Measurements from ENCODE around the gene NUDT15. TPM values are rescaled to one million over a fixed set of nuclear protein-coding genes. Genes with fewer than 3 reads are reported as not detected.
"Not testable (repeated sequence)": the region's sequence is repeated elsewhere in the genome, so short reads cannot be mapped to it uniquely, and the experiment has no call there.

Gene NUDT15
- total and polyA plus RNA-seq, 5 donors from 2014 or later = 7.7 to 12.2 (median 8.9) TPM

DNA sequence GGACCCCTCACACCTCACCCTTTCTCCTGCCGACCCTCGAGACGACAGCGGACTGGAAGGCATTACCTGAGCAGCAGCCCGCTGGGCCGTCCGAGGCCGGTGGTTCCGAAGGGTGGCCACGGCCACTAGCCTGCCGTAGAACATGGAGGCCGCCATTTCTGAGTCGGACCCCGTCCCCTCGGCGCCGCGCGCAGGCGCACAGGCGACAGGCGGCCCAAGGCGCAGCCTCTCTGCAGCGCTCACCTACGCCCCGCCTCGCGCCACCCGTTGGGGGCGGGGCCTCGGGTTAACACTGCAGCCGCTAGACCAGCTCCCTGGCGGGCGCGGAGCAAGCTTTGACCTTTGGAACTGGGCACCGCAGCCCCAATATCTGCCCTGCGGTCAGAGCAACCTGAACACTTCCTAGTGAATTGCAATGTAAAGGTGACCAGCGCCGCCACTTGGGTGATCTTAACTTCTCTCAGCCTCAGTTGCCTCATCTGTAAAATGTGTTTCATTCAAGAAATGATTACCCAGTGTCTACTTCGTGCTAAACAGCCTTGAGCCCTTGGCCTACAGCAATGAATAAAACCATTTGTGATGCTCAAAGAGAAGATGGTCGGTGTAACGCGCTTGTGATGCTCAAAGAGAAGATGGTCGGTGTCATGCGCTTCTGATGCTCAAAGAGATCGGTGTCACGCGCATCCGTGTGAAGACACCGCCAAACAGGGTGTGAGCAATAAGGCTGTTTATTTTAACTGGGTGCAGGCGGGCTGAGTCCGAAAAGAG, 36.2 kb upstream of the NUDT15 start, which contains the start of gene SUCLA2:
Gene SUCLA2, minus strand, starts transcription at position 160 of the 768 bp plus-strand sequence. Its CDS starts 4 bp downstream, at position 156.
- Mint-ChIP-seq H3K27me3 (no peaks in the 10 kb centered on the region), H3K4me3 (peak within 1 kb of the TSS; percentile 96 to 100 (median 98))

DNA sequence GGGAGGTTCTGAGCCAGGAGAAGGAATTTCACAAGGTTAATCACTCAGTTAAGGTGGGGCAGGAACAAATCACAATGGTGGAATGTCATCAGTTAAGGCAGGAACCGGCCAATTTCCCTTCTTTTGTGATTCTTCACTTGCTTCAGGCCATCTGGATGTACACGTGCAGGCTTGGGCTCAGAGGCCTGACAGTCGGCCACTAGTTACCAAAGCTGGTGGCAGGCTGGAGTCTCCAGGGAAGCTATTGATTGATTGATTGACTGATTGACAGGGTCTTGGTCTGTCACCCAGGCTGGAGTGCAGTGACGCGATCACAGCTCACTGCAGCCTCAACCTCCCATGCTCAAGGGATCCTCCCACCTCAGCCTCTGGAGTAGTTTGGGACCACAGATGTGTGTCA, 35.5 kb upstream of the NUDT15 start:
- not testable (repeated sequence) for H3K27ac ChIP-seq (ENCODE audit: insufficient read depth, low read length, poor library complexity, severe bottlenecking); H3K27me3 Mint-ChIP-seq; H3K9me3 Mint-ChIP-seq; ATAC-seq (ENCODE audit: low read depth in 2 of 2); H3K36me3 Mint-ChIP-seq; H3K9me3 ChIP-seq (ENCODE audit: control insufficient read depth in 2 of 2, low read length in 2 of 2); DNase-seq; H3K27me3 ChIP-seq (ENCODE audit: control insufficient read depth, insufficient read depth, low read length); H3K4me3 ChIP-seq (ENCODE audit: low read depth, low read length); H3K36me3 ChIP-seq (ENCODE audit: control insufficient read depth, insufficient read depth, low read length)
- Mint-ChIP-seq H3K4me1 (peaks cover 19 to 40% (median 28%) of the 10 kb centered on the region in 4 donors), H3K27ac (peak overlapping the region; percentile 20 to 96 (median 95)), H3K4me3 (peak overlapping the region; percentile 96 to 100 (median 98))
- H3K4me1 ChIP-seq (ENCODE audit: control insufficient read depth, insufficient read depth, low read length, poor library complexity, severe bottlenecking) = peaks cover 21% of the 10 kb centered on the region

More for the DNA sequence above, 36.2 kb upstream of the NUDT15 start, which contains the start of gene SUCLA2:
- H3K27ac Mint-ChIP-seq = peak within 1 kb of the TSS; percentile 76 to 96 (median 95)
- ATAC-seq (ENCODE audit: low read depth in 2 of 2) (peak; percentile 98 to 99), DNase-seq (peak; percentile 82 to 93 (median 88))
- peaks cover 21% of the 10 kb centered on the region for H3K4me1 ChIP-seq (ENCODE audit: control insufficient read depth, insufficient read depth, low read length, poor library complexity, severe bottlenecking)
- H3K9me3 Mint-ChIP-seq = peaks cover 0 to 1% (median 0%) of the 10 kb centered on the region in 7 donors
- H3K27ac ChIP-seq (ENCODE audit: insufficient read depth, low read length, poor library complexity, severe bottlenecking) = peak within 1 kb of the TSS; percentile 66
- peak within 1 kb of the TSS; percentile 90 for H3K4me3 ChIP-seq (ENCODE audit: low read depth, low read length)
- peaks cover 7% of the 10 kb centered on the region for H3K36me3 Mint-ChIP-seq
- peaks cover 5% of the 10 kb centered on the region for H3K36me3 ChIP-seq (ENCODE audit: control insufficient read depth, insufficient read depth, low read length)
- H3K27me3 ChIP-seq (ENCODE audit: control insufficient read depth, insufficient read depth, low read length) = no peaks in the 10 kb centered on the region
- H3K9me3 ChIP-seq (ENCODE audit: control insufficient read depth in 2 of 2, low read length in 2 of 2) = no peaks in the 10 kb centered on the region
- peaks cover 19 to 42% (median 29%) of the 10 kb centered on the region in 4 donors for H3K4me1 Mint-ChIP-seq

DNA sequence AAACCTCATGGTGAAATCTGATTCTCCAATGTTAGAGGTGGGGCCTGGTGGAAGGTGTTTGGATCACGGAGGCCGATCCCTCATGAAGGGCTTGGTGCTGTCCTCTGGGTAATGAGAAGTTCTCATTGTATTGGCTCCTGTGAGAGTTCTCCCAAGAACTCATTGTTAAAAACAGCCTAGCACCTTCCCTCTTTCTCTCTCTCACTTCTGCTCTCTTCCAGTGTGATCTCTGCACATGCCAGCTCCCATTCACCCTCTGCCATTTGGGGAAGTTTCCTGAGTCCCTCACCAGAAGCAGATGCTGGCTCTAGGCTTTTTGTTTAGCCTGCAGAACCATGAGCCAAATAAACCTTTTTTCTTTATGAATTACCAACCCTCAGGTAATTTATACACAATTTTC, 33.3 kb upstream of the NUDT15 start:
- no peak overlapping the region for H3K4me3 ChIP-seq (ENCODE audit: low read depth, low read length)
- H3K27me3 Mint-ChIP-seq = no peaks in the 10 kb centered on the region
- H3K4me3 Mint-ChIP-seq = peak overlapping the region in 2 of 4 donors; percentile 73 to 78
- H3K27ac ChIP-seq (ENCODE audit: insufficient read depth, low read length, poor library complexity, severe bottlenecking) = no peak overlapping the region
- ATAC-seq (ENCODE audit: low read depth in 2 of 2) (no peak), DNase-seq (no peak)
- no peaks in the 10 kb centered on the region for H3K36me3 ChIP-seq (ENCODE audit: control insufficient read depth, insufficient read depth, low read length)
- peaks cover 13 to 30% (median 19%) of the 10 kb centered on the region in 4 donors for H3K4me1 Mint-ChIP-seq
- H3K9me3 Mint-ChIP-seq = peaks cover 0 to 1% (median 0%) of the 10 kb centered on the region in 7 donors
- H3K27ac Mint-ChIP-seq = no peak overlapping the region
- peaks cover 14% of the 10 kb centered on the region for H3K4me1 ChIP-seq (ENCODE audit: control insufficient read depth, insufficient read depth, low read length, poor library complexity, severe bottlenecking)
- no peaks in the 10 kb centered on the region for H3K9me3 ChIP-seq (ENCODE audit: control insufficient read depth in 2 of 2, low read length in 2 of 2)
- H3K36me3 Mint-ChIP-seq = peaks cover 9% of the 10 kb centered on the region
- no peaks in the 10 kb centered on the region for H3K27me3 ChIP-seq (ENCODE audit: control insufficient read depth, insufficient read depth, low read length)

DNA sequence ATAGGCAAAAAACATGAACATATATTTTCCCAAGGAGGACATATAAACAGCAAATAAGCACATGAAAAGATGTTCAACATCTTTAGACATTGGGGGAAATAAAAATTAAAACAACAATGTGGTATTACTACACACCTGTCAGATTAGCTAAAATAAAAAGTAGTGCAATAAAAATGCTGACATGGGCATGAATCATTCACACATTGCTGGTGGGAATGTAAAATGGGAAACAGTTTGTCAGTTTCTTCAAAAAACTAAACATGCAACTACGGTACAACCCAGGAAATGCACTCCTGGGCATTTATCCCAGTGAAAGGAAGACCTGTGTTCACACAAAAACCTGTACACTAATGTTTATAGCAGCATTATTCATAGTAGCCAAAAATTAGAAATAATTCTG, 31.1 kb upstream of the NUDT15 start:
- Mint-ChIP-seq H3K4me1 (peaks cover 4 to 14% (median 8%) of the 10 kb centered on the region in 4 donors), H3K27me3 (no peaks in the 10 kb centered on the region), H3K9me3 (peaks cover 0 to 1% (median 0%) of the 10 kb centered on the region in 7 donors), H3K27ac (no peak overlapping the region), H3K36me3 (peaks cover 18% of the 10 kb centered on the region), H3K4me3 (no peak overlapping the region)
- H3K4me1 ChIP-seq (ENCODE audit: control insufficient read depth, insufficient read depth, low read length, poor library complexity, severe bottlenecking) = no peaks in the 10 kb centered on the region
- no peaks in the 10 kb centered on the region for H3K27me3 ChIP-seq (ENCODE audit: control insufficient read depth, insufficient read depth, low read length)
- ATAC-seq (ENCODE audit: low read depth in 2 of 2) (no peak), DNase-seq (no peak)
- H3K9me3 ChIP-seq (ENCODE audit: control insufficient read depth in 2 of 2, low read length in 2 of 2) = no peaks in the 10 kb centered on the region
- H3K27ac ChIP-seq (ENCODE audit: insufficient read depth, low read length, poor library complexity, severe bottlenecking) = no peak overlapping the region
- no peak overlapping the region for H3K4me3 ChIP-seq (ENCODE audit: low read depth, low read length)
- no peaks in the 10 kb centered on the region for H3K36me3 ChIP-seq (ENCODE audit: control insufficient read depth, insufficient read depth, low read length)

DNA sequence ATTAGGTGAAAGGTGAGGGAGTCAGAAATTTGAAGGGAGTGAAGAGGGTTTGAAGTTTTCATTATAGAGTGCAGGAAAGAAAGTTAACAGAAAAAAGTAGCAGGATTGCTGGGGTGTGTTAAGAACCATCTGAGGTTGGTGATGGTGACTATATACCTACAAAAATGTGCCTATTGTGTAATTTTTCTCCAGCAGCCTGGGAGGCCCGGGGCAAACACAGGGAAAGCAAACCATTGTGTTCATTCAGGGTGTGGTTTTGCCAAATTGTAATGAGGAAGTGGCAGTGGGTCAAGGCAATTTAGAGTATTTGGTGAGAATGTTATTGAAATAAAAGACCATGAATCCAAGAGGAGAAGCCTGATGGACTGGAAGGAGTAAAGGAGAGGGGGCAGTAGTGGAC, 28.2 kb upstream of the NUDT15 start:
- Histone ChIP-seq H3K27me3 (ENCODE audit: control insufficient read depth, insufficient read depth, low read length) (no peaks in the 10 kb centered on the region), H3K4me1 (ENCODE audit: control insufficient read depth, insufficient read depth, low read length, poor library complexity, severe bottlenecking) (no peaks in the 10 kb centered on the region), H3K9me3 (ENCODE audit: control insufficient read depth in 2 of 2, low read length in 2 of 2) (no peaks in the 10 kb centered on the region), H3K36me3 (ENCODE audit: control insufficient read depth, insufficient read depth, low read length) (no peaks in the 10 kb centered on the region), H3K4me3 (ENCODE audit: low read depth, low read length) (no peak overlapping the region), H3K27ac (ENCODE audit: insufficient read depth, low read length, poor library complexity, severe bottlenecking) (no peak overlapping the region)
- DNase-seq = no peak
- Mint-ChIP-seq H3K27ac (peak overlapping the region in 1 of 3 donors; percentile 21), H3K36me3 (peaks cover 23% of the 10 kb centered on the region), H3K9me3 (peaks cover 0 to 1% (median 0%) of the 10 kb centered on the region in 7 donors), H3K27me3 (no peaks in the 10 kb centered on the region), H3K4me3 (no peak overlapping the region), H3K4me1 (peaks cover 0 to 10% (median 5%) of the 10 kb centered on the region in 4 donors)
- ATAC-seq (ENCODE audit: low read depth in 2 of 2) = no peak

DNA sequence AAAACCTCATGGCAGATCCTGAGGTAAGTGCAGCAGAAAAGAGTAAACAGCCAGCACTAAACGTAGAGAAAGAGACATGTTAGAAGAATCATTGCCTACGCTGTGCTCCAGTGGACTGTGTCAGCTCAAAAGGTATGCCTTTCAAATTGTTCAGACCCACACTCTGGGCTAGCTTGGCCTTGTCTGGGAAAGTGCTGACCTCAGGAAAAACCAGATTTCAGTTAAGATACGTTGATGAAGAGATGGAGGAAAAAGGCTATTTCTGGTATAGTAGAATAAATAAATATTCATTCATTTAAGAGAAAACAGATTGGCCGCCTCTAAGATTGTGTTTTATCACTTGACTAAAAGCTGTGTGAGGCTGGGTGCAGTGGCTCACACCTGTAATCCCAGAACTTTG, 26.8 kb upstream of the NUDT15 start:
- Mint-ChIP-seq H3K4me1 (peaks cover 0 to 10% (median 5%) of the 10 kb centered on the region in 4 donors), H3K36me3 (peaks cover 26% of the 10 kb centered on the region), H3K27ac (no peak overlapping the region), H3K27me3 (no peaks in the 10 kb centered on the region), H3K4me3 (no peak overlapping the region), H3K9me3 (peaks cover 0 to 2% (median 0%) of the 10 kb centered on the region in 7 donors)
- DNase-seq (no peak), ATAC-seq (ENCODE audit: low read depth in 2 of 2) (no peak)
- H3K36me3 ChIP-seq (ENCODE audit: control insufficient read depth, insufficient read depth, low read length) = no peaks in the 10 kb centered on the region
- H3K27ac ChIP-seq (ENCODE audit: insufficient read depth, low read length, poor library complexity, severe bottlenecking) = no peak overlapping the region
- no peaks in the 10 kb centered on the region for H3K27me3 ChIP-seq (ENCODE audit: control insufficient read depth, insufficient read depth, low read length)
- H3K4me3 ChIP-seq (ENCODE audit: low read depth, low read length) = no peak overlapping the region
- H3K4me1 ChIP-seq (ENCODE audit: control insufficient read depth, insufficient read depth, low read length, poor library complexity, severe bottlenecking) = no peaks in the 10 kb centered on the region
- no peaks in the 10 kb centered on the region for H3K9me3 ChIP-seq (ENCODE audit: control insufficient read depth in 2 of 2, low read length in 2 of 2)

DNA sequence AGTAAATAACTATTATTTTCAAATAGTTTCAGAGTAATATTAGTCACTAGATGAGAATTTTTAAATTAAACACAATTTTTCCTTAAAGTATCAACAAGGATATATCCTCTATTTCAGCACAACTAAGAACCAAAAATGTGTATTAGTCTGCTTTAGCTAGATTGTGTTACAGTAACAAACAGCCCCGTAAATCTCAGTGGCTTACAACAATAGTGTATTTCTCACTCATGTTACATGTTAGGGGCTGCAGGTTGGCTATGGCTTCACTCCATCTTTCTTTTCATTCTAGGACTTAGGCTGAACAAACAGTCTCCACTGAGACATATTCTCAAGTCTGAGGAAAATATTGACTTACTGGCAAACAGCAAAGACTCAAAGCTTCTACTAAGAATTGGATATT, 24.9 kb upstream of the NUDT15 start:
- Mint-ChIP-seq H3K27me3 (no peaks in the 10 kb centered on the region), H3K4me1 (peaks cover 0 to 10% (median 5%) of the 10 kb centered on the region in 4 donors)

More for the DNA sequence above, 24.9 kb upstream of the NUDT15 start:
- no peaks in the 10 kb centered on the region for H3K4me1 ChIP-seq (ENCODE audit: control insufficient read depth, insufficient read depth, low read length, poor library complexity, severe bottlenecking)
- H3K9me3 ChIP-seq (ENCODE audit: control insufficient read depth in 2 of 2, low read length in 2 of 2) = no peaks in the 10 kb centered on the region
- Mint-ChIP-seq H3K4me3 (no peak overlapping the region), H3K27ac (no peak overlapping the region), H3K36me3 (peaks cover 26% of the 10 kb centered on the region), H3K9me3 (peaks cover 0 to 2% (median 0%) of the 10 kb centered on the region in 7 donors)
- no peaks in the 10 kb centered on the region for H3K36me3 ChIP-seq (ENCODE audit: control insufficient read depth, insufficient read depth, low read length)
- DNase-seq = no peak
- ATAC-seq (ENCODE audit: low read depth in 2 of 2) = no peak
- H3K27ac ChIP-seq (ENCODE audit: insufficient read depth, low read length, poor library complexity, severe bottlenecking) = no peak overlapping the region
- H3K4me3 ChIP-seq (ENCODE audit: low read depth, low read length) = no peak overlapping the region
- H3K27me3 ChIP-seq (ENCODE audit: control insufficient read depth, insufficient read depth, low read length) = no peaks in the 10 kb centered on the region

Data from CD4-positive, CD25-positive, alpha-beta regulatory T cell (primary cell).